Left lobe of liver (tissue), 1 donor: ENCODE measurements around the gene DUSP15. TPM values are rescaled to one million over a fixed set of nuclear protein-coding genes. Genes with fewer than 3 reads are reported as not detected.

ENCODE experiments used
- total RNA-seq: library from RNA; stranded (reverse); gene quantifications from one replicate; pipeline ENCODE4 v1.2.1, GENCODE V29; 2021
- donor health status: DM: no; HTN: yes; CAD: no.

The DUSP15 gene
- total RNA-seq, 1 donor from 2014 or later = 0.38 TPM

Other genes starting within 250 kb of the DUSP15 start
- not detected for gene COX4I2, start 232.6 kb downstream of the DUSP15 start, total RNA-seq
- 35.0 TPM for gene BCL2L1, start 147.7 kb downstream of the DUSP15 start, total RNA-seq
- gene TPX2, start 131.2 kb downstream of the DUSP15 start, total RNA-seq = 2.0 TPM
- gene MYLK2, start 51.2 kb downstream of the DUSP15 start, total RNA-seq = not detected
- gene FOXS1, start 24.9 kb downstream of the DUSP15 start, total RNA-seq = not detected
- not detected for gene TTLL9, start 107 bp upstream of the DUSP15 start, total RNA-seq
- 5.1 TPM for gene PDRG1, start 81.5 kb upstream of the DUSP15 start, total RNA-seq
- gene XKR7, start 97.6 kb upstream of the DUSP15 start, total RNA-seq = not detected
- 1.5 TPM for gene CCM2L, start 139.9 kb upstream of the DUSP15 start, total RNA-seq
- gene HCK, start 181.7 kb upstream of the DUSP15 start, total RNA-seq = 3.7 TPM
- 25.3 TPM for gene TM9SF4, start 239.2 kb upstream of the DUSP15 start, total RNA-seq